Fibroblast of skin of left biceps (primary cell): ENCODE data around the gene S100PBP.

Source experiments
- DNase-seq, 2 experiments: peaks; one replicate each; pipeline ENCODE4 v3.0.0-alpha.2; 2013; ENCODE audit warnings: low read depth in 2 of 2

The S100PBP gene

GRCh38 chr1:32869923-32870614, 52.6 kb downstream of the S100PBP start:
- no peak for DNase-seq

GRCh38 chr1:32870615-32871363, 53.3 kb downstream of the S100PBP start, which contains the start of gene FNDC5:
TSS of gene FNDC5 (minus strand) at chr1:32870912.
- no peak for DNase-seq

- no peak for DNase-seq
These were observed 54.1 kb downstream of the S100PBP start for GRCh38 chr1:32871364-32872191.

DNA sequence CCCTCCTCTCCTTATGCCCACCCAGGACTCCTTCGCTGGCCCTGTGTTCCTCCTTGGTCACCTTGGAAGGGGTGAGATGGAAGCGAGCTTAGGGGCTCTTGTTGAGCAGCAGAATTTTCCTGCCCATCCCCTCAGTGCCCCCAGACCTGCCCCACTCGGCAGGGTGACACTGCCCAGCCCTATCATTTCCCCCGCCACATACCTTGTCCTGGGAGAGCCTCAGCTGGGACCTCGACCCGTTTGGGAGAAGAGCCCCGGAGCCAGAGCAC, 54.7 kb downstream of the S100PBP start:
- no peak for DNase-seq

DNA sequence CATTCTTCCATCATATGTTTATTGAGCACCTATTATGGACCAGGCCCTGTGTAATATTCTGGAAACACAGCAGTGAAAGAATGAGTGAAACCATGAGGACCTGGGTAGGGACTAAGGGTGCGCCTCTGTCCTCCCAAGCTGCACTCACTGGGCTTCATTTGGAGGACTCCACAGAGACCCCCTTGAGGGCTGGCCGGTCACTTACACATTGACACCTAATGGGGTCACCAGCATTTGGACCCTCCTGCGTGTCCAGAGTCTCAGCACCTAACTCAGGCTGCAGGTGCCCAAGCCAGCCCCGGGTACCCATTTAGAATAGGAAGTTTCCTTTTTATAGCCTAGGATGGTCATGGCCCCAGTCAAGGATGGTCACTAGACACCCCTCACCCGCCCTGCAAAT, 56.0 kb downstream of the S100PBP start:
- DNase-seq: no peak

- no peak for DNase-seq
These were observed 57.7 kb downstream of the S100PBP start for GRCh38 chr1:32874860-32875752.

DNA sequence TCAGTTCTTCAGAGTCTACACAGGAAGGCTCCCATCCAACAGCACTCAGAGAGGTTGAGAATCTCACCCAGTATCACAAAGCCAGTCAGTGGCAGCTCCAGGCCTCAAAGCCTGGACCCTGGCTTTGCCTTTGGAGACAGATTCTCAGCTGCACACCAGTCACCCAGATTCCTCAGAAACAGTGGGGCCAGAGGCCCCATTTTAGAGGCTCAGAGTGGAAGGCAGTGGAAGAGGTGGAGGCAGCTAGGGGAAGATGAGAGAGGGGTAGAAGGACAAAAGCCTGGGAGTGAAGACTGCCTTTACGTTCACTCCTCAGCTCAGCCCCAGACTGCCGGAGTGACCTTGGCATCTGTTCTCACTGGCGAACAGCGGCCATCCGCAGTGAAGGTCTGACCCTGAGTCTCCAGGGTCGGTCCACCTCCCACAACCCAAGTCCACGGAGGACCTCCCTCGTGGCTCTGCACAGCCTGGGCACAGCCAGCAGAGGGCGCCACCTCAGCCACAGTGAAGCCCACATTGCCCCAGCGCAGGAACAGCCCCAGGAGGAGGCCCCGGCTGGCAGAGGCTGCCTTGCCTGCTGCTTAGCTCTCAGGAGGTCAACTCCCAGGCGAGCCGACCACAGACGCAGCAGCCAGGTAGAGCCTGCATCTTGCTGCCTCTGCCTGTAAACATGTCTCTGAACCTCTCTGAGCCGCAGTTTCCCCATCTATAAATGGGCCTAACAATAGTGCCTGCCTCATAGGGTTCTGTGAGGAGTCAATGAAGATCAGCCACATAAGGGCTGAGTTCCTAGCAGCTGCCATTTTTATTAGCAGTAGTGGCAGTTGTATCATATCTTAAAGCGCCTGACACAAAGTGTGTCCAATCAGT, 59.1 kb downstream of the S100PBP start:
- DNase-seq: no peak

GRCh38 chr1:32877211-32878110, 60.0 kb downstream of the S100PBP start:
- DNase-seq: no peak

DNA sequence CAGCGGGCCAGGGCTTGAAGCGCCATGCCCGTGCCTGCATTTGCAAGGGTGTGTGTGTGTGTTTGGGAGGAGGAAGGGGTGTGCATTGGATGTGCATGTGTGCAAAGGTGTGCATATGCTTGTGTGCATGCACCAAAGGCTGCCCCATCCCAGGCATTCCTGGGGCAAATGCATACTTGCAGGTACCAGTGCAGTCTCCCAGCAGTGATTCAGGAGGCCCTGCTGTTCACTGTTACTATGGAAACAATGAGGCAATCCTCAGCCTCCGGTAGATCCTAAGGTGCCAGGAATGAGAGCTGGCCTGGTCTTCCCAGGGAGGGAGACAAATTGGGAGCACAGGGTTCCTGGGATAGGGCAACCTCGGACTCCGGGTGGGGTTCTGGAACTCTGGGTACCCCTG, 60.7 kb downstream of the S100PBP start:
- no peak for DNase-seq

- no peak for DNase-seq
These were observed 61.2 kb downstream of the S100PBP start for GRCh38 chr1:32878637-32879041.

DNA sequence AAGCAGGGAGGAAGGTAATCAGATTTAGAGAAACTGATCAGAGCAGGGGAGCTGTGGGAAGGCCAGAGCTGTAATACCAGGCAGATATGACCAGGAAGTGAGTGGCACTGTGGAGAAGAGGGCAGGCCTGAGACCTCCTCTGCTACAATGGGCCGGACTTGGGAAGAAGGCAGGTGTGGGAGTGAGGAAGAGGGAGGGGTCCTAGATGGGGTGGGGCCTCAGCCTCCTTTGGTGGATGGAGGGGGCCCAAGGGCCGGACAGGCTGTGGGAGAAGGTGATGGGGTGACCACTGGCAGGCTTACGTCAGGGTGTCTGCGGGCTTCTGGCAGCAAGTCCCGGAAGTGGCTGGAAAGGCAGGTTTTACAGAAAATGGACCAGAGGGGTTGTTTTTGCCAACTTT, 63.8 kb downstream of the S100PBP start:
- DNase-seq: no peak

- no peak for DNase-seq
These were observed 64.7 kb downstream of the S100PBP start for GRCh38 chr1:32881871-32882850.

GRCh38 chr1:32883338-32884031, 66.0 kb downstream of the S100PBP start:
- no peak for DNase-seq

DNA sequence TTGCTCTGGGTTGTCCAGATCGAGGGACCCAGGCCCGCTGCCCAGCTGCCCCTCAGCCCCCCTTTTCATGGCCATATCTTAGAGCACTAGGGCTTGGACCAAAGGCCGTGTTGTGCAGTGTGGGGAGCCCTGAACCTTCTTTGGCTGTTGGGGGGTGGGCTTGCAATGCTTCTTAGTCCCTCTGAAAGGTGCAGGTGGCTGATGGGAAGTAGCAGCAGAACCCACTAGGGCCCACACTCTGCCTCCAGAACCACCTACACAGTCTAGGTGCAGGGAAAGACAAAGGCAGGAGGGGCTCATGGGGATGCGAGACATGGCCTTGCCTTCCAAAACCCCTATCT, 66.5 kb downstream of the S100PBP start:
- no peak for DNase-seq

DNA sequence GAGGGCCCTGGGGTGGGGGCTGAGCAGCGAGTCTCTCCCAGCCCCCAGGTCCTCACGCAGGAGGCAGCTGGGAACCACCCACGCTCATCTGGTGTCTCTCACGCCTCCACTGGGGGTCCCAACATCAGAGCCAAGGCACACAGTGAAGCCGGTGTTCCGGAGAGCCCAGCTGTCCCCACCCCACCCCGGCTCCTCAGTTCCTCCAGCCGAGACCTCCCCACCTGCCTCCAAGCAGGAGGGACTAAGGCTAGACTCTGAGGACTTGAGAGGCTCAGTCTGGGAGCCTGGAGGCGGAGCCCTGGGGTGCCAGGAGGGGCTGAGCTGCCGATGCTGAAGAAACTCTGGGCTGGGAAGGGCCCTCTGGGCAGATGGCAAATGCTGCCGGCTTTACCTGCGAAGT, 67.3 kb downstream of the S100PBP start:
- no peak for DNase-seq

- DNase-seq: no peak
These were observed 68.2 kb downstream of the S100PBP start for GRCh38 chr1:32885676-32886003.

- no peak for DNase-seq
These were observed 68.8 kb downstream of the S100PBP start, which contains the start of gene HPCA for GRCh38 chr1:32886004-32886827. TSS of gene HPCA (plus strand) at chr1:32886491. CDS start at chr1:32888899, 2,408 bp downstream.
